UCSD-AML1 (cell line): Measurements from ENCODE around the gene BICD2.
A peak's percentile ranks its signal among the peaks of the same experiment; 100 is the strongest.
"Not testable (repeated sequence)": the region's sequence is repeated elsewhere in the genome, so short reads cannot be mapped to it uniquely, and the experiment has no call there.

Source experiments
- DNase-seq: peaks from one replicate; lab custom pipeline; 2025; ENCODE audit not compliant: unreplicated experiment; lab: John Stamatoyannopoulos, UW

The BICD2 gene

GRCh38 chr9:92770360-92770995 lies 5.8 kb upstream of the BICD2 start:
- peak; percentile 86 for DNase-seq

- DNase-seq = no peak
Observed at GRCh38 chr9:92769990-92770359, 5.3 kb upstream of the BICD2 start.

- no peak for DNase-seq
Observed at GRCh38 chr9:92769286-92769685, 4.7 kb upstream of the BICD2 start.

GRCh38 chr9:92768816-92769215 lies 4.2 kb upstream of the BICD2 start:
- DNase-seq = not testable (repeated sequence)

GRCh38 chr9:92767066-92768054 lies 2.7 kb upstream of the BICD2 start:
- DNase-seq = no peak

GRCh38 chr9:92764988-92765936 lies 629 bp upstream of the BICD2 start:
- peak; percentile 99 for DNase-seq

GRCh38 chr9:92763721-92764380 lies 782 bp downstream of the BICD2 start:
- peak; percentile 66 for DNase-seq

GRCh38 chr9:92762781-92763708 lies 1.6 kb downstream of the BICD2 start:
- DNase-seq = no peak

GRCh38 chr9:92762196-92762595 lies 2.4 kb downstream of the BICD2 start:
- DNase-seq = no peak

GRCh38 chr9:92761686-92762085 lies 2.9 kb downstream of the BICD2 start:
- no peak for DNase-seq

GRCh38 chr9:92760494-92760893 lies 4.1 kb downstream of the BICD2 start:
- DNase-seq = no peak

GRCh38 chr9:92760070-92760469 lies 4.6 kb downstream of the BICD2 start:
- no peak for DNase-seq

GRCh38 chr9:92759446-92759845 lies 5.2 kb downstream of the BICD2 start:
- DNase-seq = no peak

- no peak for DNase-seq
Observed at GRCh38 chr9:92756792-92757191, 7.8 kb downstream of the BICD2 start.

GRCh38 chr9:92754091-92754745 lies 10.4 kb downstream of the BICD2 start:
- no peak for DNase-seq

GRCh38 chr9:92752812-92753404 lies 11.7 kb downstream of the BICD2 start:
- no peak for DNase-seq

- DNase-seq = no peak
Observed at GRCh38 chr9:92749934-92750315, 14.7 kb downstream of the BICD2 start.

GRCh38 chr9:92749071-92749933 lies 15.3 kb downstream of the BICD2 start:
- no peak for DNase-seq
